Stimulated activated naive CD8-positive, alpha-beta T cell treated with anti-CD3 and anti-CD28 coated beads, Interleukin-15, Interleukin-2, amounts not matched to agents 100 U/mL and 50 U/mL, for 24 hours (primary cell): ENCODE data around the gene INPPL1.

ENCODE experiments used
- ATAC-seq: fragments of 150-1000 bp; cut with Tn5 transposase; one replicate; pipeline ENCODE4 v1.10.0; 2021
- DNase-seq: peaks from one replicate; pipeline ENCODE4 v3.0.0; 2021

Gene INPPL1

DNA sequence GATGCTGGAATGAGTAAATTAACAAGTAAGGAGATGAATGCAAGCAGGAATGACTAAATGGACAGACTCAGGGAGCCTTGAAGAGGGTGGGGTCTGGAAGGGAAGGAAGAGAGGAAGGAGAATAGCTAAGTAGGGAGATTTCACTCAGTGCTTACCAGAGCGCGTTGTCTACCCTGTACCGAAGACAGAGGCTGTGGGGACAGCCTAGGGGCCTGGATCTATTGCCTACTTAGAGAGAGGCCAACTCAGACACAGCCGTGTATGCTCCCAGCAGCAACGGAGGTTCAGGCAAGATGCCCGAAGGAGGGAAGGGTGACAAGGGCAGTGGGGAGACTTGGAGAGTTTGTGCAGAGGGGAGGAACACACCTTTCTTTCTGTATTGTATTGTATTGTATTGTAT is 7.9 kb upstream of the INPPL1 start, which contains the start of gene FOLR2:
FOLR2 (plus strand) TSS at position 157 of the 400 bp plus-strand sequence. CDS start 1,791 bp downstream, outside the sequence.
- ATAC-seq (no peak), DNase-seq (no peak)

DNA sequence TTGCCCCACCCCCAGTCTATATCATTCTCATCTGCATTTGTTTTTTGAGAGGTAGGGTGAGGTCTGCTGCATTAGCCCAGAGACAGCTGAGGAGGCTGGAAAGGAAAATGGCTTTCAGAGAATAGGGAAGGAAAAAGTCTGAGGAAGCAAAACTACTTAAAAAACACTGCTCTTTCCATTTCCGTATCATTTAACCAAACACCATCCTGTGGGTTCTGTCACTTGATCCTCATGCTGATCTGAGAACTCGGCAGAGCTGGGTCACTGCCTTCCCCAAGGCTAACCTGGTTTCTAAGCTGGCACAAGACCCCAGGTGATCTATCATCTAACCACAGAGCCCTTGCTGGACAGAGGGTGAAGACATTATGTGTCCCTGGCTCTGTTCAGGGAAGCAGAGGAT is 6.7 kb upstream of the INPPL1 start:
- DNase-seq (no peak), ATAC-seq (no peak)

DNA sequence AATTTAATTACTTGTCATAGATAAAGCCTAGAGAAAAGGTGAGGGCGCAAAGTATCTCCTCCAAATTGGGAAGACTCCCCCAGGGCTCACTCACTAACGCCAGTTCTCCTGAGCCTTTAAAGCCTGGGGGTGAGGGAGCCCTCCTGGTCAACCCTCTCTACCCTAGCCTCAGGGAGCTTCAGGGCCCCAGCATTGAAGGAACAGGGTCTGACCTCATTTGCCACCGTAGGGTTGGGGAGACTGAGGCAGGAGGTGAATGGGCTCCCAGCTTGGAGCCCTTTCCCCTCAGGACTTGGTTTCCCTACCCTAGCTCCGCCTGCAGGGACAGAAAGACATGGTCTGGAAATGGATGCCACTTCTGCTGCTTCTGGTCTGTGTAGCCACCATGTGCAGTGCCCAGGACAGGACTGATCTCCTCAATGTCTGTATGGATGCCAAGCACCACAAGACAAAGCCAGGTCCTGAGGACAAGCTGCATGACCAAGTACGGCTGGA is 6.3 kb upstream of the INPPL1 start:
- DNase-seq (no peak), ATAC-seq (no peak)

DNA sequence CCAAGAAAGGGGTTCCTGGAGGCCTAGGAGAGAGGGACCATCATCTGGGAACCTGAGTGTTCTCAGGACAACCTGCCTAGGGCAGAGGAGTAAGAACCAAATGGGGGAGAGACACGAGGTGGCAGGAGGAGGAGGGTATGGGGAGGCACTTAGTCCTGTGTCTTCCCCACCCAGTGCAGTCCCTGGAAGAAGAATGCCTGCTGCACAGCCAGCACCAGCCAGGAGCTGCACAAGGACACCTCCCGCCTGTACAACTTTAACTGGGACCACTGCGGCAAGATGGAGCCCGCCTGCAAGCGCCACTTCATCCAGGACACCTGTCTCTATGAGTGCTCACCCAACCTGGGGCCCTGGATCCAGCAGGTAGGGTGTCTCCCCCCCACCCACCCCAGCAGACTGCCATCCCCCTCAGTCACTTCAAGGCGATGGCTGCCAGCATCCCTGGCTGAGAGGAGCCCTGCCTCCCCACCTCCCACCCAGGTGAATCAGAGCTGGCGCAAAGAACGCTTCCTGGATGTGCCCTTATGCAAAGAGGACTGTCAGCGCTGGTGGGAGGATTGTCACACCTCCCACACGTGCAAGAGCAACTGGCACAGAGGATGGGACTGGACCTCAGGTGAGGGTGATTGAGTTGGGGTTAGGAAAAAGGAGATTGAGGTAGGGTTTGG is 3.7 kb upstream of the INPPL1 start:
- DNase-seq, result no peak
- no peak for ATAC-seq

DNA sequence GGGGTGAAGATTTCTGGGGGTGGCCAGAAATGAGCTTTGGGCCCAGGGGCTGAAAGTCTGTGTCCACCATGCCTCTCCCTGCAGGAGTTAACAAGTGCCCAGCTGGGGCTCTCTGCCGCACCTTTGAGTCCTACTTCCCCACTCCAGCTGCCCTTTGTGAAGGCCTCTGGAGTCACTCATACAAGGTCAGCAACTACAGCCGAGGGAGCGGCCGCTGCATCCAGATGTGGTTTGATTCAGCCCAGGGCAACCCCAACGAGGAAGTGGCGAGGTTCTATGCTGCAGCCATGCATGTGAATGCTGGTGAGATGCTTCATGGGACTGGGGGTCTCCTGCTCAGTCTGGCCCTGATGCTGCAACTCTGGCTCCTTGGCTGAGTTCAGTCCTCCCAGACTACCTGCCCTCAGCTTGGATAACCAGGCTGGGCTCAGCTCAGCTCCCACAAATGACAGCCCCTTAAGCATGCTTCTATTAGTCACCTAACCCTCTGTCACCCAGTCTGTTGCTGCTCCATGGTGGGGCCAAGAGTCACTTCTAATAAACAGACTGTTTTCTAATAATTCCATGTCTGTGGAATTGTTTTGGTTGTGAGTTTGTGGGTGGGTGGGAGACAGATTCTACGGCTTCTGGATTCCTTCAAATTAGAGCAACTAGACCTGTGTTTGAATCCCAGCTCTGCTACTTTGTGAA is 3.0 kb upstream of the INPPL1 start:
- no peak for ATAC-seq
- DNase-seq, result no peak

GRCh38 chr11:72222106-72222891 is 2.3 kb upstream of the INPPL1 start:
- ATAC-seq, result no peak

DNA sequence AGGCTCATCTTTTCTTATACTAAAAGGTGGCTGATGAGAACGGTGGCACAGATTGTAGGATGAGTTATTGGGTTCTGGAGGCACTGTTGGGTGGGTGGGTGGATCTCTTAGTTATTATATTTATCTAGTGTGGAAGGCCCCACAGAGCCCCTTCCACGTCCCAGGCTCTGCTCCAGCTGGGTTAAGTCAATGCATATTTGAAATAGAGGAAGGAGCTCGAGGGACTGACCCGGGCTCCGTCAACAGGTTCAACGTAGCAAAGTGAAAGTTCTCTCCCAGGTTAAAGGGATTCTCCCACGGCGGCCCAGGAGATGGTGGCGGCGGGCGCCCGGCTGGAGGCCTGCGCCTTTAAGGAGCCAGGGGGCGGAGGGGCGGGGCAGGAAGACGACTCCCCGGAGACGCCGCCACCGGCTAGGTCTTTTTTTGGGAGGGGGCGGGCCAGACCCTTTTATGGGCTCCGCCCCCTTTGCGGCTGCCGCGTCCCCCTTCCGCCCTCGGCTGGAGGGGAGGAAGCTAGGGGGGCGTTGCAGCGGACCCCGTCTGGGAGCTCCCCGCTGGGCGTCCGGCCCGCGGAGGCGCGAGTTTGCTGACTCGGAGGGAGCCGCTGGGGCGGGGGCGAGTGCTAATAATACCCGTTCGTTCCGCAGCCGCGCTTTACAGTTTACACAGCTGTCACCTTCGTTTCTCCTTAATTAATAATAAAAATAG is 1.5 kb upstream of the INPPL1 start:
- peak; percentile 96 for DNase-seq
- ATAC-seq, result peak; percentile 84

More at GRCh38 chr11:72222106-72222891, 2.3 kb upstream of the INPPL1 start:
- DNase-seq, result no peak

- peak; percentile 64 for ATAC-seq
- DNase-seq, result peak; percentile 76
Observed at GRCh38 chr11:72223615-72224563, 678 bp upstream of the INPPL1 start.

DNA sequence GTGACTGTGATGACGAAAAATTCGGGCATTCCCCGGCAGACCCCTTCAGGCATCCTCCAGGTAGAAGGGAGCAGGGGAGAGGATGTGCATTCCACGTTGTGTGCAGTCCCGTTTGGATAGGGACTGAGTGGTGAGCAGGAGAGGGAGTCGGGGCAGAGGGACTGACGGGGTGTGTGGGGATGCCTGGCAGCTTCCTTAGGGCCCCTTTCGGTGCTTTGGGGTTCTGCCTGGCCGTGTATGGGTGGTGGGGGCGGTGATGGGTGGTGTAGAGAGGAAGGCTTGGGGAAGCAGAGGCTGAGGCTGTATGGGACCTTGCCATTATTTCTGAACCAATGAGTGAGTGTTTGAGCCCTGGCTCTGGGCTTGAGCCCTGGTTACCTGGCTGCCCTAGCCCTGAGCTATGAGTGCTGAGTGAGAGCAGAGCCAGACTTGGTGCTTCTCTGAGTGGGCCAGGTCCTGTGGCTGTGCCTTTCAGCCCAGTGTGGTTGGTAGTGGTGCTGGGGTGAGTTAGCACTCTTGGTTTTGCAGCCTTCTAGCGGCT is 914 bp downstream of the INPPL1 start:
- ATAC-seq (peak; percentile 7), DNase-seq (peak; percentile 45)

DNA sequence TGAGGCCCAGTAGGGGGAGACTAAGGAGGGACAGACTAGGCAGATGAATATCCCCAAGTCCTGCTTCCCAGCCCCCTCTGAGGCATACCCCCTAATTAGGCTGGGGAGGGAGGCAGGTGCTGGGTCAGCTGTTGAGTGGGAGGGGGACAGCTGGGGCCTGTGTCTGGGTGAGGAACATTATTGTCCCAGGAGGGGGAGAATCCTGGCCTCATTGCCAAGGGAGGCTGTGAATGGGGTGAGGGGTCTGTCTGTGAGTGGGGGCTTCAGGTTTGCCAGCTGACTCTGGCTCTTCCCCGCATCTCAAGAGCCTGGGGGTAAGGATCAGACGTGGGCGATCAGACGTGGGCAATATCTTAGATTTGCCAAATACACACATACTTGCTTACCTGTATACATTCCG is 2.1 kb downstream of the INPPL1 start:
- ATAC-seq (no peak), DNase-seq (no peak)

- DNase-seq (no peak), ATAC-seq (no peak)
Observed at GRCh38 chr11:72227316-72228228, 3.0 kb downstream of the INPPL1 start.

- no peak for ATAC-seq
- no peak for DNase-seq
Observed at GRCh38 chr11:72228229-72228843, 3.8 kb downstream of the INPPL1 start.

- ATAC-seq (no peak), DNase-seq (no peak)
Observed at GRCh38 chr11:72228844-72229231, 4.3 kb downstream of the INPPL1 start.

DNA sequence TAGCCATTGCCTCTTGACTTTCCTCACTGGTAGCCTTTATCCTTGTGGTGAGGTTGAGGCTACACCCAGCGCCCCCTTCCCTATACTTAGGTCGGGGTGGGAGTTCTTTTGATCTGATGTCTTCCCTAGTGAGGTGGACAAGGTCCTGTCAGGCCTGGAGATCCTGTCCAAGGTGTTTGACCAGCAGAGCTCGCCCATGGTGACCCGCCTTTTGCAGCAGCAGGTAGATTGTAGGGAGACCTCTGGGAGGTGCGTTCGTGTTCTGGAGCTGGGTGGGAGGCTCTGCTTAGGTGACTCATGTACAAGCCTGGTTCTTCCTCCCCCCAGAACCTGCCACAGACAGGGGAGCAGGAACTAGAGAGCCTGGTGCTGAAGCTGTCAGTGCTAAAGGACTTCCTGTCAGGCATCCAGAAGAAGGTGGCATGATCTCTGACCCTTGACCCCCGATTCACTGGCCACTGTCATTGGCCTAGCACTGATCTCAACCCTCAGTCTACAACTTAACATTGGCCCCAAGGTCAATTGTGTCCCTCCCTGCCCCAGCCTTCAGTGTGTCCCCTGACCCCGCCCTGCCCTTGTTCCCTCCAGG is 4.9 kb downstream of the INPPL1 start:
- ATAC-seq, result no peak
- DNase-seq, result no peak

DNA sequence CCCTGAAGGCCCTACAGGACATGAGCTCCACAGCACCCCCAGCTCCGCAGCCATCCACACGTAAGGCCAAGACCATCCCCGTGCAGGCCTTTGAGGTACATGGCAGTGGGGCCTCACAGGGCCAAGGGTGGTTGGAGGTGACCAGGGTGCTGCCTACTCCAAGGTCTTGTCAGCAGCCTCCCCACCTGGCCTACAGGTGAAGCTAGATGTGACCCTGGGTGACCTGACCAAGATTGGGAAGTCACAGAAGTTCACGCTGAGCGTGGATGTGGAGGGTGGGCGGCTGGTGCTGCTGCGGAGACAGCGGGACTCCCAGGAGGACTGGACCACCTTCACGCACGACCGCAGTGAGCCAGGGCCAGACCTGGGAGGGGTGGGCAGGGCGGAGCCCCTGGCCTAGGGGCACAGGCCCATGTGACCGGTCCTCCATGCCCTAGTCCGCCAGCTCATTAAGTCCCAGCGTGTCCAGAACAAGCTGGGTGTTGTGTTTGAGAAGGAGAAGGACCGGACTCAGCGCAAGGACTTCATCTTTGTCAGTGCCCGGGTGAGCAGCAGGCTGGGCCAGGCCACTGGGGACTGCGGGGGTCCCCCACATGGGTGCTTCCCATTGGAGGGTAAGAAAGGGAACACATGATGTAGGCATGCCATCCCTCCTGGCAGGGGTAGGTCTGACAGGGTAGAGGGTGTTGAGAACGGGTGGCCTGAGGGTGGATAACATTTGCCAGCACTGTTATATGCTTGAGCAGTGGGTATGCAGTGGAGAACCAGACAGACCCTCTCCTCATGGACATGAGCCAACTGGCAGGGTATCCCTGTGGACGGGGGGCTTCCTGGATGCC is 5.6 kb downstream of the INPPL1 start:
- DNase-seq (no peak), ATAC-seq (no peak)

GRCh38 chr11:72230764-72231365 is 6.3 kb downstream of the INPPL1 start:
- DNase-seq (no peak), ATAC-seq (no peak)
